Fibroblast of skin of left quadriceps (primary cell): Measurements from ENCODE around the gene PRSS1.
"Not testable (repeated sequence)": the region's sequence is repeated elsewhere in the genome, so short reads cannot be mapped to it uniquely, and the experiment has no call there.

Experiments
- DNase-seq, 2 experiments: peaks; one replicate each; pipeline ENCODE4 v3.0.0-alpha.2; 2013; ENCODE audit warnings: low read depth in 2 of 2

The PRSS1 gene

DNA sequence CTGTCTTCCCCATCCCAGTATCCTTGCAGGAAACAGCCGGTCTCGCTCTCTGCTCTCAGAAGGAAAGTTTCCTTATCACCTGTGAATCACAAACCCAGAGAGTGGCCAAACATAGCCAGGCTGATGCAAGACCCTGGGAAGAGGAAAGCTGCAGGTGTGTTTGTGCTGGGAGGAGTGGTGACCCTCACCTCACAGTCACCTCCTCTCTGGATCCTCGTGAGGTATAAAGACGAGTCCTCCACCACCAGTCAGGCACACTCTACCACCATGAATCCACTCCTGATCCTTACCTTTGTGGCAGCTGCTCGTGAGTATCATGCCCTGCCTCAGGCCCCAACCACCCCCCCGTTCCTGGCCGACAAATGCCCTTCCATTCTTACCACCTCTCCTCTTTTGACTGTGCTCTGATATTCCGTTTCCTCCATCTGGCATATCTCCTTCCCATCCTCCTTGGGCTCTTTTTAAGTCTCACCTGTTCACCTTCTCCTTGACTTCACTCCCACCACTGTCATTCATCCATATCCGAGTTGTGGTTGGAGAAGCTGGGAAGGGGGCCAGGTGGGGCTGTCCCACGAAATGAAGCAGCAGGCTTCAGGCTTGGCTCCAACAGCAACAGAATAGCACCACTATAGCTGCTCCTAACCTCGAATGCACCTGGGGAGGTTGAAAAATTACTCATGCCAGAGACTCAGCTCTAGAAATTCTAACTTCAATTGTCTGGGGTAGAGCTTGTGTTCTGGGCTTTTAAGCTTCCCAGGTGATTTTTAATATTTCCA lies at the start of gene PRSS1:
Gene PRSS1, plus strand, starts transcription at position 255 of the 776 bp plus-strand sequence. Its CDS starts 13 bp downstream, at position 268.
- no peak for DNase-seq

DNA sequence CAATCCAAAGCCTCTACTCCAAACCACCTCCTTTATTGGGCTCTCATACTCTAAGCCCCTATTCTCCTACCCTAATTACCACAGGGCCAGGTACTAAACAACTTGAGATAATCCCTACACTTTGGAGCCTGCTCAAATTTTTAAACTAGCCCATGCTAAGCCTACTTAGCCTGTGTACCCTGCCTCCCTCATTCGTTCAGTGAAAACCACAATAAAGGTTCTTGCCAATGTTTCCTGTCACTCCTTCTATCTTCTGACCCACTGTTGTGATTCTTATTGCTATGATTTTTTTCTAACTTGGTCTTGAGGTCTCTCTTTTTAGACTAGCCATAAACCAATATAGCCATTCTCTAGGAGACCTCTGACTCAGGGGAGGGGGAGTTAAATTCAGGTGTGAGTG lies 48.3 kb upstream of the PRSS1 start:
- DNase-seq, result not testable (repeated sequence)

DNA sequence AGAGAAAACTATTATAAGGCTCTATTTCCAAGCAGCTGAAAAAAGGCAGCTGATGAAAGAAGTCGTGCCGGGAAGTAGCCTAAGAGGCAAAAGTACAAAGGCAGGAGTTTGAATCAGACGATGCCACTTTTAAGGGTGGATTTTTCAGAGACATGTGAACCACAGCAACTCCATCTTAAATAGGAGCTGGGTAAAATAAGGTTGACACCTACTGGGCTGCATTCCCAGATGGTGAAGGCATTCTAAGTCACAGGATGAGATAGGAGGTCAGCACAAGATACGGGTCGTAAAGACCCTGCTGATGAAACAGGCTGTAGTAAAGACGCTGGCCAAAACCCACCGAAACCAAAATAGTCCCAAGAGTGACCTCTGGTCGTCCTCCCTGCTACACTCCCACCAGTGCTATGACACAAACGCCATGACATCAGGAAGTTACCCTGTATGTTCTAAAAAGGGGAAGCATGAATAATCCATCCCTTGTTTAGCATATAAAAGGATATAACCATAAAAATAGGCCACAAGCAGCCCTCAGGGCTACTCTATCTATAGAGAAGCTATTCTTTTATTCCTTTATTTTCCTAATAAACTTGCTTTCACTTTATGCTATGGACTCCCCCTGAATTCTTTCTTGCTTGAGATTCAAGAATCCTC lies 45.5 kb upstream of the PRSS1 start:
- no peak for DNase-seq

DNA sequence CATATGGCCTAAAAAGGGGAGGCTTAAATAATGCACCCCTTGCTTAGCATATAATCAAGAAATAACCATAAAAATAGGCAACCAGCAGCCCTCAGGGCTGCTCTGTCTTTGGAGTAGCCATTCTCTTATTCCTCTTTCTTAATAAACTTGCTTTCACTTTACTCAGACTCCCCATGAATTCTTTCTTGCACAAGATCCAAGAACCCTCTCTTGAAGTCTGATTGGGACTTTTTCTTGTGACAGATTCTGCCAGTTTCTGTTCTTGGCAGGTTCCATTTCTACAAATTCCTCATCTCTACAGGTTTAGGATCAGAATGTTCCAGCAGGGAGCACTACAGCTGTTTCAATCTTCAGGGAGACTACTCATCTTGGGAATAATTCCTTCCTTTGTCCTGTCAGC lies 40.5 kb upstream of the PRSS1 start:
- DNase-seq, result not testable (repeated sequence)

DNA sequence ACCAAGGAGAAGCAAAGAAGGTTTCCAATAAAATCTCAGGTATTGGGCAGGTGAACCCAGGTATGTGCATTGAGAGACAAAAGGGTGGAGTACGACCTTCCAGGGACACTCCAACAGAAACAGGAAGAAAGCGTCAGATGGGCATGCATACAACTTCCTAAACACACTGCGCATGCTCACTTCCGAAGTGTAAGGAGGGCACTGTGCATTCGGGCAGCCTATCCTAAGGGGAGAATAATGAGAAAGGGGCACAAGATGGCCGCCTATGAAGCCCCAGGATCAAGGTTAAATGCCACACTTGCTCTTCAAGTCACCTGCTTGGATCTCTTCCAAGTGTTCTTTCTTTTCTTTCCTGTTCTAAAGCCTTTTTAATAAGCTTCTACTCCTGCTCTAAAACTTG lies 39.4 kb upstream of the PRSS1 start:
- DNase-seq, result no peak

DNA sequence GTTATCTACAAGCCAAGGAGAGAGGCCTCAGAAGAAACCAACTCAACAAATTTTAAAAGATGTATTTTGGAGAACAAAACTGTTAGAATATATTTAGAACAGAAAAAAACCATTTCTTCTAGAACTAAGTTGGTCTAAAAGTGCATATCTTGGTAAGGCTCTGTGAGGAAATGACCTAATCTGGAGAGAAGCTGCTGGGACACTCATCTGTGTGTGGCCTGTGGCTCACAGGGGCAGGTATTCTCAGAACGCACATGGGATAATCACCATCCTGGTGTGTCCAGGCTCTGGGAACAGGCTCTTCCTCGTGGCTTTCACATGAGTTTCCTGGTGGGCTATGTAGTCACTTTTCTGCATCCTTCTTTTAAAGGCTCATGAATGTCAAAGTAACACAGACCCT lies 38.1 kb upstream of the PRSS1 start:
- DNase-seq, result no peak

DNA sequence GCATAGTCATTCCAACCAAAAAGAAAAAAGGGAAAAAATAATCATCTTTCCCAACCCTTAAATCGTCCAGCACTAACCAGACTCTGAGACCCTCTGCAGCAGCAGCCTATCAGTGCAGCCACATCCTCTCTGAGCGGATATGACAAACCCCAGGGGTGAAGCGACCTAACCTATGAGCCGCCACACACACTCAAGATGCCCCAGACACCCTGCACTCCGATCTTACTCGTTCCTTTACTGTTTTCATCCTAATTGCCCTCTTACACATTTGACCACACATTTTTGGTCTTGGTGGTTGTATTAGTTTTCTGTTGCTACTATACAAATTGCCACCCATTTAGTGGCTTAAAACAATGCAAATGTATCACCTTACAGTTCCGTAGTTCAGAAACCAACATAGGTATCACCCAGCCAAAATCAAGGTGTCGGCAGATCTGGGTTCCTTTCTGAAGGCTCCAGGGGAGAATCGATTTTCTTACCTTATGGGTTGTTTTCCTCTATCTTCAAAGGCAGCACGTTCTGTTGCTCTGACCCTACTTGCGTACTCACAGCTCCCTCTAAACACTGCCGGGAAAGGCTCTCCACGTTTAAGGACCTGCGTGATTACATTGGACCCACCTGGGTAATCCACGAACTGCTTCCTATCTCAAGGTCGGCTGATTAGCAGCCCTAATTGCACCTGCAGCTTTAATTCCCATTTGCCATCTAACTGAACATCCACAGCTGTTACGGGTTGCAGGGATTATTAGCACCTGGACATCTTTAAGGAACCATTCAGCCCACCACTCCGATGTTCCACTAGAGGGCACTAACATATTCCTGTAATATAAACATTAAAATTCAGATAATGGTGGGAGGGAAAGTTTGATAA lies 37.3 kb upstream of the PRSS1 start:
- peak in 1 of 2 experiments; percentile 2 for DNase-seq

DNA sequence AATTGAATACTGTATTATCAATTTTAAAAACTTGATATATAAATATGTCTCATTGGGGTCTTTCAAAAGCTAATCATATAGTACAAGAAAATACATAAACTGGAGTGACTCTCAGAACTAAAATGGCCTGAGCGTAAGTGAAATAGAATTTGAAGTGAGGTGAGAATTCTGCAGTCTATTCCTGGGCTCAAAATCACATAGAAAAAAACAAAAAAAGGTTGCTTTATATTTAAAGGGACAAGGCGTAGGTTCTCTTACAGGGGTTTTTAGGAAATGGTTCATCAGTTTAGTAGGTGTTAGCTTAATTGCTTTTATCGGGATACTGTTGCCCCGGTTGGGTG lies 36.7 kb upstream of the PRSS1 start:
- no peak for DNase-seq

DNA sequence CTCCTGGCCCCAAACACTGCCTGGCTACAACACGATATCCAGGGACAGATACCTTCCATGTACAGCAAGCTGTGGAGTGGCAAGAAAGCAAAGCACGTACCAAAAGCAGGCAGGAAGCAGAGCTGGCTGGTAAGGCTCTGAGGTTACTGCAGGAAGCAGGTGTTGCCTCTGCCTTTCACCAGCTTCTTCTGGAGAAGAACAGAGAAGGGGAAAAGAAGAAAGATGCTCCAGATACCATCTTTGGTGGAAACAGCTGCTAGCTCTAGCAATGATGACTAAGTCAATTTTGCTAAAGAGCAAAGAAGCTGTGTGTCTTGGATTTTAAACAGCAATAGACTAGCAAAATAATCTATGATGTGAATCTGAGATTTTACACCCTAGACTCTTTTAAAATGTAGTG lies 34.9 kb upstream of the PRSS1 start:
- no peak for DNase-seq

DNA sequence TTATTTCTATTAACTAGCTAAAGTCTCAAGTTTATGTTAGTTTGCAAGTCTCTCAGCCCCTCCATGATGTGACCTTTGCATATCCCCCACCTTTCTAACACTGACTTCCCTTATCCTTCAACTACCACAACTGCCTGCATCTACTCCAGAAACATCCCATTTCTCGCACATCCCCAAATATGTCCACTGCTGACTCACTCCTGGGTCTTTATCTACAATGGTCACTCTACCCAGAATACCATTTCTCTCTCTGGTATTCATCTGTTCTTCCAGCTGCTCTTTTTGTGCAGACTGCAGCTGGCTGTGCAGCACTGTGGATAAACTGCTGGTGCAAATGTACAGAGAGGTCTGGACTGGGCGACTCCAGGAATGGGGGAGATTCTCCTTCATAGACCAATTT lies 32.7 kb upstream of the PRSS1 start:
- DNase-seq, result no peak

DNA sequence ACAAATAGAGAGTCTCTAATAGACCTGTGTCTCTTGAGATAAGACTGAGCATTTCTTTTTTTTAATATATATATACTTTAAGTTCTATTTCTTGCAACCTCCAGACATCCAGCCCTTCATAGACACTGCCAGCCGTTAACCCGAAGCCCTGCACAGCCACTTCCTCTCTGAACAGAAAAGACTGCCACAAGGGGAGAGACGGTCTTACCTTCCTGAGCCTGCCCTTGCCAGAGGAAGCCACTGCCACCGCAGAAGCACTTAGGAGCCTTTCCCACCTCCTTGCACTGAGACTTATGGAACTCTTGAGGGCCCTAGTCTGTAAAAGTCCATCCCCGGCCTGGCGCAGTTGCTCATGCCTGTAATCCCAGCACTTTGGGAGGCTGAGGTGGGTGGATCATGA lies 31.8 kb upstream of the PRSS1 start:
- no peak for DNase-seq

DNA sequence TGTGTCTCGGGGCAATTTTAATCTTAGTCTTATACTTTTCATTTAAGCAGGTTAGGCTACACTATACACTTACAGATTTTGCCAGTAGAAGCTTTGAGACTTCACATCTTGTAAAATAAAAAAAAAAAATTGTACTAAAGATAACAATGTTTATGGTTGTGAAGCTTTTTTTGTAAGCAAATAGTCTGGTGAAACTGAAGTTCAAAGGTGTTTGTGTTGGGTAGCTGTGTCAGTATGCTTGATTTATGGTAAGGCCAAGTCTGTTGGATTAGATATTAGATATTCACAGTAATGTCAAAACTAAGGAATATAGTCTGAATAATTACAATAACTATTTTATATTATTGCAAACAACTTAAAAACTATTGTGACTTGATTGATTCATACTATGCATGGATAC lies 31.0 kb upstream of the PRSS1 start:
- no peak for DNase-seq

DNA sequence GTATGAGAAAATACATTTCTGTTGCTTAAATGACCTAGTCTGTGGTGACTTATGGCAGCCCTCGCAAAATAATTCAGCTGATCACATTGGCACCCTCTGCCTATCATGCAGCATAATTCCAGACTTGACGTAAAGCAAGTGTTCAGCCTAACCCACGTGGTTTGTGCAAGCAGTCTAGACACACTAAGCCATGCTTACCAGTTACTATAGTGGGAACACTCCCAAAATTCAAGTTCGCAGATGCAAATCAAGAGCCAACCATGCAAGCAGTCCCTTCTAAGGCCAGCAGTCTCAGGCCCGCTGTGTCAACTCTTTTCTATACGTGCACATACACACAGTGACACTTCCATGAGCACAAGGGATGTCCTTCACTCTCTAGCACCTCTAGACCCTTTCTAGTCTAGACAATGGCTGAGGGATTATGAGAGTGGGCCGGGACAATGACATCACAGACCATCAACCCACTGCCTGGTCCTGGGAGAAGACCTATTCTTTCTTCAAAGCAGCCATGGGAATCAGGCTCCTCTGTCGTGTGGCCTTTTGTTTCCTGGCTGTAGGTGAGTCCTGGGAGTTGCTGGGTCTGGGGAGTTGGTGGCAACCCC lies 29.0 kb upstream of the PRSS1 start:
- no peak for DNase-seq

DNA sequence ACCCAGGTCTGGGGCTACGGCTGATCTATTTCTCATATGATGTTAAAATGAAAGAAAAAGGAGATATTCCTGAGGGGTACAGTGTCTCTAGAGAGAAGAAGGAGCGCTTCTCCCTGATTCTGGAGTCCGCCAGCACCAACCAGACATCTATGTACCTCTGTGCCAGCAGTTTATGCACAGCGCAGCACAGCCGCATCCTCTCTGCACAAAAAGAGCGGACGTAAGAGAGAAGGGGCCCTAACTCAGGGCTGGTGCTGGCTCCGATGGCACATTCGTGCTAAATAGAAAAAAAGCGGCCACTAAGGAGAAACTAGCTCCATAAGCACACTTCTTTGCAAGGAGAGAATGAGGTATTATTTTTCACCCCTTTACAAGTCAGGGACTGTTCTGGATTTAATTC lies 28.3 kb upstream of the PRSS1 start:
- no peak for DNase-seq

DNA sequence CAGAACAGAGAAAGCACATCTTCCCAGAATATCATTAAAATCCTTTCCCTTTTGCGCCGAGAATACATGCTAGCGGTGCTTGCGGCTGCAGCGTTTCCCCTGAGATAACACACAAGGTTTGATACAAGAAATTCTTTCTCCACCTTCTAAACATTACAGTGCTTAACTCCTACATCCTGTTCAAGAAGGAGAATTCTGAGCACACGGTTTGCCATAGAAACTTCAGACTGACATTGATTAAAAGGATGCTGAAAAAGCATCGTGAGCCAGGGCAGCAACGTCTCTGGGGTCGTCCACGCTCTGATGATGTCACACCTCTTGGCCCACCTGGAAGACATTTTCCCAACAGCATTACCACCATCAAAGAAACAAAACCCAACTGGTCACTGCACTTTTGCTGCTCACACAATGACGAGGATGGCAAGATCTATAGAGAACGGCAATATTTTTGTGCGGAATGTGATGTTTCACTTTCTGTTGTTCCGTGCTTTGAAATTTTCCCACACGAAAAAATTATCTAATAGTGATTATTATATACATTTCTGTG lies 27.0 kb upstream of the PRSS1 start:
- DNase-seq, result no peak

DNA sequence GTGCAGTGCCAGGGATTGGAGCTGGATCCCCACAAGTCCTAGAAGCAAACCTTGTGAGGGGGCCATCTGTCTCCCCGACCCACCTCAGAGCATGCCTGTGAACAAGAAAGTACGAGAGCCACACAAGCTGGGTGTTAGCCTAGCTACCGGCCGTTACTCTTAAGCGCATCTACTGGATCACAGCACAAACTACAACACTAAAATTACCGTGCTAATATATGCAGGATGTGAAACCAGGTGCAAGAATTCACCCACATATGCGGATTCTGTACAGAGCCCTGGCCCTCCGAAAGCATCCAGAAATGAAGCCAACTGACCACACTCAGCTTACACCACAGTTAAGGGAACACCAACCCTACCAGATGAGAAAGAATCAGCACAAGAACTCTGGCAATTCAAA lies 16.0 kb upstream of the PRSS1 start:
- no peak for DNase-seq

DNA sequence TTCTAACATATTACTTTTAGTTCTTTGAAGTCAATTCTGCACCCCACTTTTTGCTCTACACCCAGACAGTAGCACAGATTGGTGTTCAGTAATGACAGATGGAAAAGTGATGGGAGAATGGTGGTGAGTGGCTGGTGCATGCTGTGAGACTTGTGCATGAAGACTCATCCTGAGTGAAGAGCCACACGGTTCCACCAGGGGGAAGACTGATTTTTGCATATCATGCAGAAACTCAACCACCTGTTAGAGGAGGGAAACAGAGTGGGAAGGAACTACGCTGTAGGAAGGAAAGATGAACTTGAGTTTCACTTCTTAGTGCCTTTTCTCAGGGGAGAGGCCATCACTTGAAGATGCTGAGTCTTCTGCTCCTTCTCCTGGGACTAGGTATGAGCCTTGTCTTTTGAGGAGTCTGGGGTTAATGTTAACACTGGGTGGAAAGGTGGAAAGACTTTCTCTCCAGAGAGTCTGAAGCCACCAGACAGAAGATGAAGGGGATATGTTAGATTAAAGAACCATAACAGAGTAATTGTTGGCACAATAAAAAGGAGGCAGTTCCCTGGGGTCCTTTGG lies 9.3 kb upstream of the PRSS1 start:
- DNase-seq, result no peak

DNA sequence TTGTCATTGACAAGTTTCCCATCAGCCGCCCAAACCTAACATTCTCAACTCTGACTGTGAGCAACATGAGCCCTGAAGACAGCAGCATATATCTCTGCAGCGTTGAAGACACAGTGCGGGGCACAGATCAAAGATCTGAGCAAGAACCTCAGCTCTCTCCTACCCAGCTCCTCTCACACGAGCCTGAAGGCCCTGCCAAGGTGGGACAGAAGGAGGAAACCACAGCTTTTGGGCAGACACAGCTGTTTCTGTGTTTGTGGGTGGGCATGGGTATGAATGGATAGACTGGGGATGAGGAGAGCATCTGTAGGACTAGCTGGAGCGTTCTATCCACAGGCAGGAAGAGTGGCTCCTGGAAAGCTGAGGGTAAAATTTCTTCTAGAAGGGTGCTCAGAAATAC lies 8.5 kb upstream of the PRSS1 start:
- DNase-seq, result no peak

DNA sequence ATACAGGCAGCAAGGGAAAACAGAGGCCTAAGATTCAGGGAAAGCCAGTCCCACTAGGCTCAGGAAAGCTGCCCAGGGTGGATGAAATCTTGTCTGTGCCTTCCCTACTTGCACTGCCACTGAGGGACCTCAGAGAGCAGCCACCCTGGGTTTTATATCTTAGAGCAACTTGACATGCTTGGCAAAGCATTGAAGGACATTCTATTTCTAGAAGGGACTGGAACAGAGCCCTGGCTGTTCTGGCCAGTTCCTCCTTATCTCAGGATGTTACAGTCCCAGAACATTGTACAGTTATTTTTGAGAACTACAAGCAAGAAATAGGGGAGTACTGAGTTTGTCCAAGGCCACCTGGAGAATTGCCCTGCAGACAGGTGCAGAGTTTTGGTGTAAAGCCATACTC lies 7.3 kb upstream of the PRSS1 start:
- not testable (repeated sequence) for DNase-seq

DNA sequence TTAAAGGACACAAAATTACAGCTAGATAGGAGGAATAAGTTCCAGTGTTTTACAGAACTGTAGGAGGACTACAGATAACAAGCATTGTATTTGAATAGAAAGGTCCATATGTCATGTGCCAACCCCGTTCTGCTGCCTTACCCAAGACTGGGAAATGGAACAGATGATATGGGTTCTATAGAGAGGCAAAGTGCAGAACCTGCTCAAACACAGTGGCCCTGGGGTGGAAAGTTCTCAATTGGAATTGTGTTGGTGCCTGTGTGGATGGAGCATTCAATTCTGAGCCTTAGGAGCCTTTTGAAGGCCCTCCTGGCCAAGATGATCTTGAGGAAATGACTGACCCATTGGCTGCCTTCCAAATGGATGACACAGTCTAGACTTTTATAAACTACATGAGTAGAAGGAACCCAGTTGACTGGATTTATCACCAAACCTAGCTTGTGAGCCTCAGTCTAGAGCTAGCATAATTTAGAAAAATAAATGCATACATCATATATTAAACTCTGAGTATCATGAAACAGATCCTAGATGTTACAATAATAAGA lies 4.1 kb upstream of the PRSS1 start:
- no peak for DNase-seq

DNA sequence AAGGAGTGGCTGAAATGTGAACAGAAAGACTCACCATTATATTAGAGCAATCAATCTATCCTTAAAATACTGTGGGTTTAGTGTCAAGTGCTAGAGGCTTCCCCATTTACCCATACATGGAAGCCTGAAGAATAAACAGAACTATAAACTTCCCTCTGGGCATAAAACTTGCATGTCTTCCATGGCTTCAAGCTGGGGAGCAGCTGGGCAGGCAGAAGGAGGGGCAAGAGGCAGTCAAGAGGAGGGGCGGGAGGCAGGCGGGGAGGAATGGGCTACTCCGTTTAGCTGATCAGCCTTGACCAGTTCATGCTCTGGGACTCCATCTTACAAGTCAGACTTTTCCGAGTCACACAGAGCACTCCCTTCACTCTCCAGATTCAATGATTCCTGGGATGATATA lies 3.5 kb upstream of the PRSS1 start:
- no peak for DNase-seq
